CD4-positive, alpha-beta T cell (primary cell): ENCODE results near the gene SMIM5. TPM values are rescaled to one million over a fixed set of nuclear protein-coding genes. Genes with fewer than 3 reads are reported as not detected.

Experiments
- ATAC-seq: fragments of 200-7000 bp; cut with Tn5 transposase; one replicate; pipeline ENCODE4 v1.10.0; 2022; ENCODE audit warnings: mild to moderate bottlenecking; ENCODE audit not compliant: poor library complexity
- CTCF ChIA-PET: fragments of 350-600 bp; sonication (Branson Sonifier 250); formaldehyde crosslinking; loops from one replicate; lab custom pipeline; 2021; ENCODE audit warnings: antibody characterized with exemption, inconsistent platforms; lab: Charles Lee
- POLR2A ChIA-PET: fragments of 350-600 bp; sonication (Branson Sonifier 250); formaldehyde crosslinking; loops from one replicate; lab custom pipeline; 2021; ENCODE audit warnings: antibody characterized with exemption, inconsistent platforms; lab: Charles Lee
- DNase-seq, 14 experiments: peaks; one replicate each; pipeline ENCODE4 v3.0.0-alpha.2; 2013 to 2020; ENCODE audit warnings: mixed read lengths in 2 of 14
- H3K27ac ChIP-seq, 2 donors: one replicate each; pipeline versions ENCODE4 v1.5.1 to v1.7.0; 2013; ENCODE audit warnings: low read length in 2 of 2, low read depth in 1 of 2, mild to moderate bottlenecking in 1 of 2
- H3K27me3 ChIP-seq, 2 experiments: 1 replicate in 1 of 2; 2 replicates in 1 of 2; pipeline versions ENCODE4 v1.6.1 to v1.7.0; 2013; ENCODE audit warnings: low read length in 2 of 2, control low read depth in 1 of 2, mild to moderate bottlenecking in 1 of 2, moderate library complexity in 1 of 2; ENCODE audit not compliant: insufficient read depth in 2 of 2, control insufficient read depth in 1 of 2
- H3K36me3 ChIP-seq: one replicate; pipeline ENCODE4 v1.6.1; 2013; ENCODE audit warnings: low read length, control low read depth; ENCODE audit not compliant: insufficient read depth
- H3K4me1 ChIP-seq: one replicate; pipeline ENCODE4 v1.6.1; 2013; ENCODE audit warnings: low read length, control low read depth; ENCODE audit not compliant: insufficient read depth
- H3K4me3 ChIP-seq: one replicate; pipeline ENCODE4 v1.5.1; 2013; ENCODE audit warnings: mild to moderate bottlenecking, low read length, moderate library complexity
- H3K9me3 ChIP-seq, 2 experiments: 1 replicate in 1 of 2; 2 replicates in 1 of 2; pipeline versions ENCODE4 v1.6.1 to v1.7.0; 2013; ENCODE audit warnings: low read length in 2 of 2, mild to moderate bottlenecking in 2 of 2, control low read depth in 1 of 2, moderate library complexity in 1 of 2; ENCODE audit not compliant: control insufficient read depth in 1 of 2, insufficient read depth in 1 of 2
- H3K27ac Mint-ChIP-seq: one replicate; pipeline ENCODE4 v1.8.0; 2020; ENCODE audit warnings: mixed read lengths
- H3K27me3 Mint-ChIP-seq: one replicate; pipeline ENCODE4 v1.8.0; 2021; ENCODE audit warnings: mixed read lengths
- H3K36me3 Mint-ChIP-seq: one replicate; pipeline ENCODE4 v1.8.0; 2021; ENCODE audit warnings: low read depth, mixed read lengths
- H3K4me1 Mint-ChIP-seq: one replicate; pipeline ENCODE4 v1.8.0; 2021; ENCODE audit warnings: low read depth, mixed read lengths
- H3K4me3 Mint-ChIP-seq: one replicate; pipeline ENCODE4 v1.8.0; 2020; ENCODE audit warnings: mild to moderate bottlenecking, mixed read lengths
- H3K9me3 Mint-ChIP-seq: one replicate; pipeline ENCODE4 v1.8.0; 2020; ENCODE audit warnings: mixed read lengths
- intact Hi-C, 2 experiments: fragments of 100-400 bp; cut with DNase I in 1 of 2; cut with micrococcal nuclease in 1 of 2; formaldehyde crosslinking; loops; one replicate each; pipeline versions ENCODE4 v1.15.1 to v1.9.0; 2023 to 2025; cut with DNase I, micrococcal nuclease
- total RNA-seq, 174 experiments: library from RNA in 2 of 174; stranded (reverse) in 2 of 174; gene quantifications; one replicate each; pipeline ENCODE4 v1.2.3 and lab custom pipeline; 2021 to 2026
- TF ChIP-seq, protein P1 (sequence below): fragments of 200-600 bp; IDR thresholded peaks from one replicate; pipeline ENCODE4 v1.8.0; 2022; ENCODE audit warnings: antibody characterized with exemption, mild to moderate bottlenecking

SMIM5 gene
- total RNA-seq, 2 experiments from 2014 or later: 0.75 to 1.3 TPM

GRCh38 chr17:75662511-75662910, 29.3 kb downstream of the SMIM5 start:
- no peak overlapping the region for H3K4me3 ChIP-seq
- no peaks in the 10 kb centered on the region for H3K27me3 ChIP-seq
- ChIA-PET POLR2A (interaction anchor here (0.6 kb wide), 2 partner anchors 19 to 313 kb away, joined by 3 to 5 read pairs; no protein-coding TSS in a partner anchor), CTCF (no interaction called here)
- peaks cover 44% of the 10 kb centered on the region for H3K36me3 ChIP-seq
- intact Hi-C loops: loop anchor here in 1 of 2 experiments (10.0 kb wide), 1 partner anchor 242 kb away; the partner anchor contains the start of gene MRPL38
- no peak for DNase-seq
- no peaks in the 10 kb centered on the region for H3K9me3 ChIP-seq
- Mint-ChIP-seq H3K36me3 (peaks cover 51% of the 10 kb centered on the region), H3K27ac (no peak overlapping the region), H3K4me1 (peaks cover 6% of the 10 kb centered on the region), H3K4me3 (no peak overlapping the region), H3K9me3 (no peaks in the 10 kb centered on the region), H3K27me3 (no peaks in the 10 kb centered on the region)
- no peak for ATAC-seq
- peaks cover 13% of the 10 kb centered on the region for H3K4me1 ChIP-seq
- H3K27ac ChIP-seq: no peak overlapping the region
- TF ChIP-seq, protein P1, sequence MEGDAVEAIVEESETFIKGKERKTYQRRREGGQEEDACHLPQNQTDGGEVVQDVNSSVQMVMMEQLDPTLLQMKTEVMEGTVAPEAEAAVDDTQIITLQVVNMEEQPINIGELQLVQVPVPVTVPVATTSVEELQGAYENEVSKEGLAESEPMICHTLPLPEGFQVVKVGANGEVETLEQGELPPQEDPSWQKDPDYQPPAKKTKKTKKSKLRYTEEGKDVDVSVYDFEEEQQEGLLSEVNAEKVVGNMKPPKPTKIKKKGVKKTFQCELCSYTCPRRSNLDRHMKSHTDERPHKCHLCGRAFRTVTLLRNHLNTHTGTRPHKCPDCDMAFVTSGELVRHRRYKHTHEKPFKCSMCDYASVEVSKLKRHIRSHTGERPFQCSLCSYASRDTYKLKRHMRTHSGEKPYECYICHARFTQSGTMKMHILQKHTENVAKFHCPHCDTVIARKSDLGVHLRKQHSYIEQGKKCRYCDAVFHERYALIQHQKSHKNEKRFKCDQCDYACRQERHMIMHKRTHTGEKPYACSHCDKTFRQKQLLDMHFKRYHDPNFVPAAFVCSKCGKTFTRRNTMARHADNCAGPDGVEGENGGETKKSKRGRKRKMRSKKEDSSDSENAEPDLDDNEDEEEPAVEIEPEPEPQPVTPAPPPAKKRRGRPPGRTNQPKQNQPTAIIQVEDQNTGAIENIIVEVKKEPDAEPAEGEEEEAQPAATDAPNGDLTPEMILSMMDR: no peak

GRCh38 chr17:75664099-75664549, 30.9 kb downstream of the SMIM5 start:
- POLR2A ChIA-PET: no interaction called here
- Histone ChIP-seq H3K4me1 (peaks cover 23% of the 10 kb centered on the region), H3K27me3 (no peaks in the 10 kb centered on the region), H3K36me3 (peaks cover 49% of the 10 kb centered on the region), H3K4me3 (no peak overlapping the region), H3K27ac (no peak overlapping the region), H3K9me3 (no peaks in the 10 kb centered on the region)
- Mint-ChIP-seq H3K36me3 (peaks cover 42% of the 10 kb centered on the region), H3K4me1 (peaks cover 14% of the 10 kb centered on the region), H3K9me3 (no peaks in the 10 kb centered on the region), H3K27me3 (no peaks in the 10 kb centered on the region), H3K4me3 (peak overlapping the region; percentile 51), H3K27ac (peak overlapping the region; percentile 9)
- intact Hi-C loops: loop anchor here in 1 of 2 experiments (10.0 kb wide), 1 partner anchor 241 kb away; the partner anchor contains the start of gene MRPL38
- no peak for DNase-seq
- CTCF ChIA-PET: no interaction called here
- TF ChIP-seq, protein P1: no peak
- ATAC-seq: no peak

- H3K27ac Mint-ChIP-seq: peak overlapping the region; percentile 57
These were observed 32.7 kb downstream of the SMIM5 start for GRCh38 chr17:75665981-75666380.

More at GRCh38 chr17:75665981-75666380, 32.7 kb downstream of the SMIM5 start:
- H3K4me3 ChIP-seq: no peak overlapping the region
- no peak for ATAC-seq
- intact Hi-C loops: loop anchor here in 1 of 2 experiments (5.0 to 10.0 kb wide), 4 partner anchors 139 to 789 kb away; partner anchors contain the start of genes LLGL2, MIF4GD and MRPL38
- Mint-ChIP-seq H3K4me1 (peaks cover 22% of the 10 kb centered on the region), H3K4me3 (peak overlapping the region; percentile 72), H3K9me3 (no peaks in the 10 kb centered on the region), H3K27me3 (no peaks in the 10 kb centered on the region), H3K36me3 (peaks cover 40% of the 10 kb centered on the region)
- POLR2A ChIA-PET: interaction anchor here (1.0 to 2.4 kb wide), 10 partner anchors 11 to 210 kb away, joined by 3 to 15 read pairs (median 7); partner anchors contain the start of genes TMEM94 and WBP2
- H3K27ac ChIP-seq: no peak overlapping the region
- H3K9me3 ChIP-seq: no peaks in the 10 kb centered on the region
- H3K36me3 ChIP-seq: peaks cover 49% of the 10 kb centered on the region
- H3K27me3 ChIP-seq: no peaks in the 10 kb centered on the region
- peaks cover 23% of the 10 kb centered on the region for H3K4me1 ChIP-seq
- CTCF ChIA-PET: interaction anchor here (1.4 to 3.3 kb wide), 3 partner anchors 13 to 88 kb away, joined by 3 to 12 read pairs (median 6); no protein-coding TSS in a partner anchor
- no peak for DNase-seq
- TF ChIP-seq, protein P1: no peak
